IMR-90 (cell line): ENCODE data around the gene IWS1. TPM values are rescaled to one million over a fixed set of nuclear protein-coding genes. Genes with fewer than 3 reads are reported as not detected.

Source experiments
- ATAC-seq: fragments of 200-7000 bp; cut with Tn5 transposase; 2 replicates; pipeline ENCODE4 v1.9.1; 2020; ENCODE audit warnings: low read depth, mild to moderate bottlenecking, moderate library complexity
- BruUV-seq: library from RNA; stranded (reverse); fragments of 400-500 nt; replicated peaks from 2 replicates; lab custom pipeline; 2021; lab: Mats Ljungman, UMichigan
- CTCF ChIA-PET: fragments of 300-600 bp; formaldehyde crosslinking; extraction: SDS; loops from one replicate; lab custom pipeline; 2021; ENCODE audit warnings: antibody characterized with exemption; lab: Yijun Ruan, JAX
- POLR2A ChIA-PET: fragments of 300-600 bp; sonication (Branson Sonifier 250); formaldehyde crosslinking; loops from one replicate; lab custom pipeline; 2022; ENCODE audit warnings: antibody characterized with exemption; ENCODE audit not compliant: unreplicated experiment; lab: Charles Lee
- DNase-seq: peaks from one replicate; pipeline ENCODE4 v3.0.0; 2013
- H2AFZ ChIP-seq: replicated peaks from 2 replicates; pipeline ENCODE3; 2013; ENCODE audit warnings: low read length, mild to moderate bottlenecking; ENCODE audit not compliant: poor library complexity
- H2AK5ac ChIP-seq: 2 replicates; pipeline ENCODE4 v1.6.1; 2013; ENCODE audit warnings: low read depth, low read length, inconsistent platforms
- H2AK9ac ChIP-seq: replicated peaks from 2 replicates; pipeline ENCODE3; 2013; ENCODE audit warnings: mild to moderate bottlenecking, low read depth, low read length, moderate library complexity; ENCODE audit not compliant: poor library complexity
- H2BK120ac ChIP-seq: 2 replicates; pipeline ENCODE4 v1.6.1; 2013; ENCODE audit warnings: low read depth, low read length, inconsistent platforms
- H2BK15ac ChIP-seq: 3 replicates; pipeline ENCODE4 v1.6.1; 2013; ENCODE audit warnings: low read depth, low read length, inconsistent platforms
- H2BK20ac ChIP-seq: 2 replicates; pipeline ENCODE4 v1.6.1; 2013; ENCODE audit warnings: low read depth, mild to moderate bottlenecking, inconsistent platforms, low read length, moderate library complexity
- H2BK5ac ChIP-seq: 2 replicates; pipeline ENCODE4 v1.6.1; 2013; ENCODE audit warnings: mild to moderate bottlenecking, low read depth, low read length, inconsistent platforms; ENCODE audit not compliant: poor library complexity, severe bottlenecking
- H3K14ac ChIP-seq: replicated peaks from 2 replicates; pipeline ENCODE4 v1.6.1; 2013; ENCODE audit warnings: low read depth, low read length, inconsistent platforms
- H3K18ac ChIP-seq: 2 replicates; pipeline ENCODE4 v1.6.1; 2013; ENCODE audit warnings: low read depth, low read length, control low read depth
- H3K23ac ChIP-seq: 2 replicates; pipeline ENCODE4 v1.6.1; 2013; ENCODE audit warnings: low read depth, low read length, inconsistent platforms
- H3K27ac ChIP-seq: 2 replicates; pipeline ENCODE4 v1.5.1; 2013; ENCODE audit warnings: mild to moderate bottlenecking, control low read depth, low read length; ENCODE audit not compliant: insufficient read depth
- H3K27me3 ChIP-seq: 2 replicates; pipeline ENCODE4 v1.6.1; 2013; ENCODE audit warnings: low read length; ENCODE audit not compliant: control insufficient read depth, insufficient read depth
- H3K36me3 ChIP-seq: 2 replicates; pipeline ENCODE4 v1.6.1; 2013; ENCODE audit warnings: low read length, mixed read lengths; ENCODE audit not compliant: control insufficient read depth, insufficient read depth
- H3K4ac ChIP-seq: 2 replicates; pipeline ENCODE4 v1.6.1; 2013; ENCODE audit warnings: low read depth, low read length, inconsistent platforms
- H3K4me1 ChIP-seq: 2 replicates; pipeline ENCODE4 v1.6.1; 2013; ENCODE audit warnings: low read length, mixed read lengths; ENCODE audit not compliant: control insufficient read depth, insufficient read depth
- H3K4me2 ChIP-seq: 2 replicates; pipeline ENCODE4 v1.6.1; 2013; ENCODE audit warnings: low read depth, mild to moderate bottlenecking, control low read depth, low read length, moderate library complexity
- H3K4me3 ChIP-seq: 2 replicates; pipeline ENCODE4 v1.5.1; 2013; ENCODE audit warnings: low read depth, mild to moderate bottlenecking, control low read depth, low read length, moderate library complexity; ENCODE audit not compliant: insufficient read depth
- H3K56ac ChIP-seq: 2 replicates; pipeline ENCODE4 v1.6.1; 2013; ENCODE audit warnings: low read length, inconsistent platforms; ENCODE audit not compliant: insufficient read depth; ENCODE audit errors: extremely low read depth
- H3K79me1 ChIP-seq, 2 experiments: 2 replicates each; pipeline ENCODE4 v1.6.1; 2013; ENCODE audit warnings: low read length in 2 of 2, inconsistent platforms in 1 of 2, low read depth in 1 of 2
- H3K9ac ChIP-seq: 2 replicates; pipeline ENCODE4 v1.6.1; 2013; ENCODE audit warnings: low read depth, low read length, control low read depth
- H3K9me1 ChIP-seq: 2 replicates; pipeline ENCODE4 v1.6.1; 2013; ENCODE audit warnings: low read length, inconsistent platforms; ENCODE audit not compliant: insufficient read depth
- H3K9me3 ChIP-seq: 2 replicates; pipeline ENCODE4 v1.6.1; 2013; ENCODE audit warnings: low read length; ENCODE audit not compliant: control insufficient read depth, insufficient read depth
- H4K20me1 ChIP-seq: 2 replicates; pipeline ENCODE4 v1.6.1; 2013; ENCODE audit warnings: low read length, inconsistent platforms; ENCODE audit not compliant: insufficient read depth
- H4K5ac ChIP-seq: 2 replicates; pipeline ENCODE4 v1.6.1; 2013; ENCODE audit warnings: mild to moderate bottlenecking, low read depth, low read length, control low read depth
- H4K8ac ChIP-seq, 2 experiments: 2 replicates each; pipeline ENCODE4 v1.6.1; 2013; ENCODE audit warnings: low read depth in 2 of 2, low read length in 2 of 2, control low read depth in 1 of 2, inconsistent platforms in 1 of 2
- H4K91ac ChIP-seq: 2 replicates; pipeline ENCODE4 v1.6.1; 2013; ENCODE audit warnings: low read depth, low read length, inconsistent platforms; ENCODE audit not compliant: insufficient read depth
- BHLHE40 ChIP-seq: fragments of 150-350 bp; IDR thresholded peaks from 2 replicates; pipeline ENCODE4 v1.6.1; 2016; ENCODE audit warnings: mild to moderate bottlenecking, low read depth, low read length
- CEBPB ChIP-seq: IDR thresholded peaks from 2 replicates; pipeline ENCODE4 v1.6.1; 2012; ENCODE audit warnings: low read depth, low read length, improper control_type of control experiment
- CHD1 ChIP-seq: IDR thresholded peaks from 2 replicates; pipeline ENCODE4 v1.6.1; 2012; ENCODE audit warnings: low read depth, low read length, improper control_type of control experiment
- CTCF ChIP-seq: conservative IDR thresholded peaks from 2 replicates; pipeline ENCODE4 v1.5.1; 2012; ENCODE audit warnings: mild to moderate bottlenecking, low read depth, low read length, improper control_type of control experiment
- FOS ChIP-seq: fragments of 150-350 bp; IDR thresholded peaks from 2 replicates; pipeline ENCODE4 v1.6.1; 2016; ENCODE audit warnings: low read depth, low read length
- MAFK ChIP-seq: IDR thresholded peaks from 2 replicates; pipeline ENCODE4 v1.6.1; 2012; ENCODE audit warnings: low read depth, low read length, improper control_type of control experiment
- MAZ ChIP-seq: IDR thresholded peaks from 2 replicates; pipeline ENCODE4 v1.6.1; 2012; ENCODE audit warnings: low read depth, mild to moderate bottlenecking, low read length, improper control_type of control experiment, moderate library complexity, borderline replicate concordance
- MXI1 ChIP-seq: IDR thresholded peaks from 2 replicates; pipeline ENCODE4 v1.6.1; 2012; ENCODE audit warnings: low read depth, mild to moderate bottlenecking, low read length, moderate library complexity, borderline replicate concordance
- NFE2L2 ChIP-seq: fragments of 150-350 bp; IDR thresholded peaks from 2 replicates; pipeline ENCODE4 v1.6.1; 2016; ENCODE audit warnings: low read depth, mild to moderate bottlenecking, low read length
- POLR2A ChIP-seq: IDR thresholded peaks from 2 replicates; pipeline ENCODE4 v1.6.1; 2012; ENCODE audit warnings: mild to moderate bottlenecking, low read depth, low read length
- RAD21 ChIP-seq: IDR thresholded peaks from 2 replicates; pipeline ENCODE4 v1.6.1; 2012; ENCODE audit warnings: low read length, improper control_type of control experiment
- RCOR1 ChIP-seq: IDR thresholded peaks from 2 replicates; pipeline ENCODE4 v1.6.1; 2012; ENCODE audit warnings: mild to moderate bottlenecking, low read length, improper control_type of control experiment; ENCODE audit not compliant: insufficient replicate concordance
- RFX5 ChIP-seq: IDR thresholded peaks from 2 replicates; pipeline ENCODE4 v1.8.0; 2012; ENCODE audit warnings: low read depth, mild to moderate bottlenecking, low read length, moderate library complexity
- SMC3 ChIP-seq: fragments of 150-350 bp; IDR thresholded peaks from 2 replicates; pipeline ENCODE4 v1.6.1; 2016; ENCODE audit warnings: low read depth, mild to moderate bottlenecking, antibody characterized with exemption, low read length, moderate library complexity
- WGBS, 2 experiments: methylation state at CpG; one replicate each; pipeline versions ENCODE4 v1.1.5 to v1.1.7; 2013; ENCODE audit warnings: missing lambda C conversion rate in 2 of 2; ENCODE audit not compliant: insufficient read length in 1 of 2; ENCODE audit errors: extremely low coverage in 2 of 2; 5-methylcytosine and 5-hydroxymethylcytosine counted together
- dilution Hi-C: fragments of 300-500 bp; cut with HindIII; formaldehyde crosslinking; loops from one replicate; pipeline ENCODE4 v1.14.3; 2018; ENCODE audit warnings: low sequenced_read_pairs; ENCODE audit not compliant: unreplicated experiment
- in situ Hi-C: fragments of 300-500 bp; cut with MboI; formaldehyde crosslinking; loops from 3 replicates; pipeline ENCODE4 v1.14.3; 2019; ENCODE audit warnings: low sequenced_read_pairs, inconsistent platforms, mixed read lengths
- intact Hi-C: fragments of 100-400 bp; cut with micrococcal nuclease; formaldehyde crosslinking; loops from 2 replicates; pipeline ENCODE4 v1.10.0; 2022
- polyA plus RNA-seq, 3 experiments: library from polyadenylated mRNA; depleted of rRNA; stranded (reverse); fragments of >200 nt; gene quantifications; 2 replicates each; pipeline ENCODE4 v1.2.3, GENCODE V29; 2012; ENCODE audit warnings: low replicate concordance in 1 of 3
- total RNA-seq: library from RNA; depleted of rRNA; stranded (reverse); fragments of >200 nt; gene quantifications from 2 replicates; pipeline ENCODE4 v1.2.3, GENCODE V29; 2012
- TF ChIP-seq, protein P1 (sequence below): fragments of 150-350 bp; IDR thresholded peaks from 2 replicates; pipeline ENCODE4 v1.6.1; 2017; ENCODE audit warnings: mild to moderate bottlenecking, antibody characterized with exemption, low read length, low read depth
- TF ChIP-seq, protein P2 (sequence below): fragments of 150-350 bp; IDR thresholded peaks from 2 replicates; pipeline ENCODE4 v1.6.1; 2016; ENCODE audit warnings: low read depth, mild to moderate bottlenecking, low read length, moderate library complexity, borderline replicate concordance

Gene IWS1
- total and polyA plus RNA-seq, 2 of the 4 experiments (the other 2 are of a cell fraction): 31.5 to 52.5 TPM

DNA sequence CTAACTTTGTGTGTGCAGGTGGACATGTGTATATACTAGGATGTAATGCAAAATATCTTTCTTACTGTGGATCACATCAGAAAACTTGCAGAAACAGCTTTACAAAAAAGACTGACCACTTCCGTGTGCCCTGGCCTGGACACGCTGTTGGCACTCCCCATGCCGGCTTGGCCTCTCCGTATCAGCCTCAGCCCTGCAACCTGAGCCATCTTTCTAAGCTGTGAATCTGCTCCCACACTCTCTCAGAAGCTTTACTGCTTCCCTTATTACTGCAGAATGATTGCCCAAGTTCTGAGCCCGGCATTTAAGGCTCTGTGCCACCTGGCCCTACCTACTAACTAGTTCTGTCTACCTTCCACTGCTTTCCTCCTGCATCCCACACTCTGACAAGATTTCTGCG, 47.0 kb upstream of the IWS1 start:
- in situ Hi-C loops: no loop called here
- Histone ChIP-seq H4K91ac (no peak overlapping the region), H4K20me1 (no peaks in the 10 kb centered on the region), H3K4me1 (peaks cover 7% of the 10 kb centered on the region), H3K9me1 (peaks cover 3% of the 10 kb centered on the region; the same call in 1 of the 2 replicates), H3K14ac (no peak overlapping the region), H3K4me2 (no peak overlapping the region), H4K8ac (no peak overlapping the region), H3K56ac (no peak overlapping the region), H2AK9ac (no peak overlapping the region), H3K18ac (no peak overlapping the region), H2BK120ac (no peak overlapping the region), H3K4ac (no peak overlapping the region), H3K4me3 (no peak overlapping the region), H2BK5ac (no peak overlapping the region), H2AK5ac (no peak overlapping the region), H2BK20ac (no peak overlapping the region), H3K9me3 (no peaks in the 10 kb centered on the region), H2AFZ (no peak overlapping the region), H3K23ac (no peak overlapping the region), H3K27me3 (peaks cover 4% of the 10 kb centered on the region; the same call in 1 of the 2 replicates), H4K5ac (no peak overlapping the region), H3K27ac (no peak overlapping the region), H3K36me3 (no peaks in the 10 kb centered on the region), H3K79me1 (no peaks in the 10 kb centered on the region), H2BK15ac (no peak overlapping the region), H3K9ac (no peak overlapping the region)
- dilution Hi-C loops: no loop called here
- TF ChIP-seq FOS (no peak), CHD1 (no peak), MAZ (no peak), MXI1 (no peak), POLR2A (no peak), SMC3 (no peak), RAD21 (no peak), BHLHE40 (no peak), CTCF (no peak), RFX5 (no peak), RCOR1 (no peak), MAFK (no peak), NFE2L2 (no peak), CEBPB (no peak)
- TF ChIP-seq, protein P1, sequence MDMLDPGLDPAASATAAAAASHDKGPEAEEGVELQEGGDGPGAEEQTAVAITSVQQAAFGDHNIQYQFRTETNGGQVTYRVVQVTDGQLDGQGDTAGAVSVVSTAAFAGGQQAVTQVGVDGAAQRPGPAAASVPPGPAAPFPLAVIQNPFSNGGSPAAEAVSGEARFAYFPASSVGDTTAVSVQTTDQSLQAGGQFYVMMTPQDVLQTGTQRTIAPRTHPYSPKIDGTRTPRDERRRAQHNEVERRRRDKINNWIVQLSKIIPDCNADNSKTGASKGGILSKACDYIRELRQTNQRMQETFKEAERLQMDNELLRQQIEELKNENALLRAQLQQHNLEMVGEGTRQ: no peak
- TF ChIP-seq, protein P2, sequence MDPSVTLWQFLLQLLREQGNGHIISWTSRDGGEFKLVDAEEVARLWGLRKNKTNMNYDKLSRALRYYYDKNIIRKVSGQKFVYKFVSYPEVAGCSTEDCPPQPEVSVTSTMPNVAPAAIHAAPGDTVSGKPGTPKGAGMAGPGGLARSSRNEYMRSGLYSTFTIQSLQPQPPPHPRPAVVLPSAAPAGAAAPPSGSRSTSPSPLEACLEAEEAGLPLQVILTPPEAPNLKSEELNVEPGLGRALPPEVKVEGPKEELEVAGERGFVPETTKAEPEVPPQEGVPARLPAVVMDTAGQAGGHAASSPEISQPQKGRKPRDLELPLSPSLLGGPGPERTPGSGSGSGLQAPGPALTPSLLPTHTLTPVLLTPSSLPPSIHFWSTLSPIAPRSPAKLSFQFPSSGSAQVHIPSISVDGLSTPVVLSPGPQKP: no peak
- no peak for ATAC-seq
- WGBS, 2 experiments: 81% methylated on average over 4 of the region's 6 CpGs; no CpG with 5 or more reads in 1 of the 2 experiments
- POLR2A ChIA-PET: no interaction called here
- BruUV-seq: no TSS peak
- intact Hi-C loops: no loop called here
- CTCF ChIA-PET: no interaction called here
- no peak for DNase-seq
